Activated CD8-positive, alpha-beta T cell treated with anti-CD3 and anti-CD28 coated beads for 36 hours (primary cell): ENCODE measurements around the gene DHRSX. TPM values are rescaled to one million over a fixed set of nuclear protein-coding genes. Genes with fewer than 3 reads are reported as not detected.
"Not testable (repeated sequence)": the region's sequence is repeated elsewhere in the genome, so short reads cannot be mapped to it uniquely, and the experiment has no call there.

Experiments used
- ATAC-seq: fragments of 200-7000 bp; cut with Tn5 transposase; one replicate; pipeline ENCODE4 v1.10.0; 2021; ENCODE audit warnings: mild to moderate bottlenecking, moderate library complexity
- CTCF ChIA-PET: fragments of 350-600 bp; sonication (Branson Sonifier 250); formaldehyde crosslinking; loops from one replicate; lab custom pipeline; 2021; ENCODE audit warnings: antibody characterized with exemption; lab: Charles Lee
- POLR2A ChIA-PET: fragments of 350-600 bp; sonication (Branson Sonifier 250); formaldehyde crosslinking; loops from one replicate; lab custom pipeline; 2021; ENCODE audit warnings: antibody characterized with exemption; lab: Charles Lee
- DNase-seq: peaks from one replicate; pipeline ENCODE4 v3.0.0-alpha.2; 2020
- H3K27ac Mint-ChIP-seq: one replicate; pipeline ENCODE4 v1.8.0; 2021; ENCODE audit warnings: mild to moderate bottlenecking, mixed read lengths
- H3K27me3 Mint-ChIP-seq: one replicate; pipeline ENCODE4 v1.8.0; 2021; ENCODE audit warnings: mixed read lengths
- H3K36me3 Mint-ChIP-seq: one replicate; pipeline ENCODE4 v1.8.0; 2021; ENCODE audit warnings: low read depth, mixed read lengths
- H3K4me1 Mint-ChIP-seq: one replicate; pipeline ENCODE4 v1.8.0; 2021; ENCODE audit warnings: low read depth, mixed read lengths
- H3K4me3 Mint-ChIP-seq: one replicate; pipeline ENCODE4 v1.8.0; 2021; ENCODE audit warnings: mild to moderate bottlenecking, moderate library complexity, mixed read lengths
- H3K9me3 Mint-ChIP-seq: one replicate; pipeline ENCODE4 v1.8.0; 2021; ENCODE audit warnings: mixed read lengths
- intact Hi-C: fragments of 100-400 bp; cut with micrococcal nuclease; formaldehyde crosslinking; loops from one replicate; pipeline ENCODE4 v1.10.0; 2022
- total RNA-seq, 2 experiments: library from RNA; stranded (reverse); gene quantifications; one replicate each; pipeline ENCODE4 v1.2.3, GENCODE V29; 2021
- TF ChIP-seq, protein P1 (sequence below): fragments of 200-600 bp; IDR thresholded peaks from one replicate; pipeline ENCODE4 v1.8.0; 2022; ENCODE audit warnings: antibody characterized with exemption, mild to moderate bottlenecking

DHRSX gene
- total RNA-seq, 2 experiments from 2014 or later: 19.7 to 22.0 TPM

DNA sequence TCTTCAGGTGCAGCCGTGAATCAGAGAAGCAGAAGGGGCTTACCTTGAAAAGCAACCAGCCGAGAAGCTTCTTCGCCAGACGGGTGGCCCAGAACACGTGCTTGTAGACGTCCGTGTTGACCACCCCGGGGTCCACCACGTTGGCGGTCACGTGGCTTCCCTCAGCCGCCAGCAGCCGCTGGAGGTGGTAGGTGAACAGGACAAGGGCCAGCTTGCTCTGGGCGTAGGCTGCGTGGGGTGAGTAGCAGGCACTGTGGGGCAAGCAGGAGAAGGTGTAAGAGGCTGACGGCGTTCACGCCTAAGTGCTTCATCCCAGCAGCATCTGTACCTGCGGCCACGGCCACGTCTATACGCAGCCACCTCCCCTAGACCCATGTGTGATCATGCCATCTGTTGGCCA is 257.8 kb downstream of the DHRSX start:
- Mint-ChIP-seq H3K9me3 (peaks cover 16% of the 10 kb centered on the region), H3K4me1 (no peaks in the 10 kb centered on the region), H3K27ac (no peak overlapping the region), H3K27me3 (no peaks in the 10 kb centered on the region), H3K36me3 (peaks cover 46% of the 10 kb centered on the region), H3K4me3 (no peak overlapping the region)
- ChIA-PET POLR2A (no interaction called here), CTCF (no interaction called here)
- no peak for DNase-seq
- TF ChIP-seq, protein P1, sequence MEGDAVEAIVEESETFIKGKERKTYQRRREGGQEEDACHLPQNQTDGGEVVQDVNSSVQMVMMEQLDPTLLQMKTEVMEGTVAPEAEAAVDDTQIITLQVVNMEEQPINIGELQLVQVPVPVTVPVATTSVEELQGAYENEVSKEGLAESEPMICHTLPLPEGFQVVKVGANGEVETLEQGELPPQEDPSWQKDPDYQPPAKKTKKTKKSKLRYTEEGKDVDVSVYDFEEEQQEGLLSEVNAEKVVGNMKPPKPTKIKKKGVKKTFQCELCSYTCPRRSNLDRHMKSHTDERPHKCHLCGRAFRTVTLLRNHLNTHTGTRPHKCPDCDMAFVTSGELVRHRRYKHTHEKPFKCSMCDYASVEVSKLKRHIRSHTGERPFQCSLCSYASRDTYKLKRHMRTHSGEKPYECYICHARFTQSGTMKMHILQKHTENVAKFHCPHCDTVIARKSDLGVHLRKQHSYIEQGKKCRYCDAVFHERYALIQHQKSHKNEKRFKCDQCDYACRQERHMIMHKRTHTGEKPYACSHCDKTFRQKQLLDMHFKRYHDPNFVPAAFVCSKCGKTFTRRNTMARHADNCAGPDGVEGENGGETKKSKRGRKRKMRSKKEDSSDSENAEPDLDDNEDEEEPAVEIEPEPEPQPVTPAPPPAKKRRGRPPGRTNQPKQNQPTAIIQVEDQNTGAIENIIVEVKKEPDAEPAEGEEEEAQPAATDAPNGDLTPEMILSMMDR: no peak
- intact Hi-C loops: no loop called here
- ATAC-seq: no peak

GRCh38 chrX:2242326-2242725 is 258.4 kb downstream of the DHRSX start:
- TF ChIP-seq, protein P1: no peak
- peaks cover 16% of the 10 kb centered on the region for H3K9me3 Mint-ChIP-seq
- ChIA-PET CTCF (no interaction called here), POLR2A (no interaction called here)
- intact Hi-C loops: no loop called here
- H3K4me1 Mint-ChIP-seq: no peaks in the 10 kb centered on the region
- H3K27me3 Mint-ChIP-seq: no peaks in the 10 kb centered on the region
- DNase-seq: no peak
- H3K36me3 Mint-ChIP-seq: peaks cover 50% of the 10 kb centered on the region
- ATAC-seq: no peak
- H3K4me3 Mint-ChIP-seq: no peak overlapping the region
- H3K27ac Mint-ChIP-seq: no peak overlapping the region

- H3K27me3 Mint-ChIP-seq, H3K4me3 Mint-ChIP-seq, H3K4me1 Mint-ChIP-seq, H3K27ac Mint-ChIP-seq, DNase-seq, intact Hi-C loops, CTCF ChIA-PET, POLR2A ChIA-PET, ATAC-seq: not testable (repeated sequence)
- peaks cover 53% of the 10 kb centered on the region for H3K36me3 Mint-ChIP-seq
- H3K9me3 Mint-ChIP-seq: peaks cover 16% of the 10 kb centered on the region
Measured at GRCh38 chrX:2241496-2241895, 259.3 kb downstream of the DHRSX start.

DNA sequence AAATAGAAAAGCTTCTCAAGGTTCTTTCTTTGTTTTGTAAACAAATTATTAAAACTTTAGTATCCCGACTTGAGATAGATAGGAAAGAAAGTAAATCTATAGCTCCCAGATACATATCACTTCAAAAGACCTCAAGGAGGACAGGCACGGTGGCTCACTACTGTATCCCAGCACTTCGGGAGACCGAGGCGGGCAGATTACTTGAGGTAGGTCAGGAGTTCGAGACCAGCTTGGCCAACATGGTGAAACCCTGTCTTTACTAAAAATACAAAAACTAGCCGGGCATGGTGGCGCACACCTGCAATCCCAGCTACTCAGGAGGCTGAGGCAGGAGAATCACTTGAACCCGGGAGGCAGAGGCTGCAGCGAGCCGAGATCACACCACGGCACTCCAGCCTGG is 260.0 kb downstream of the DHRSX start:
- H3K27ac Mint-ChIP-seq, CTCF ChIA-PET, H3K4me3 Mint-ChIP-seq, intact Hi-C loops, DNase-seq, POLR2A ChIA-PET, H3K4me1 Mint-ChIP-seq, H3K27me3 Mint-ChIP-seq, ATAC-seq: not testable (repeated sequence)
- Mint-ChIP-seq H3K9me3 (peaks cover 16% of the 10 kb centered on the region), H3K36me3 (peaks cover 53% of the 10 kb centered on the region)

- Mint-ChIP-seq H3K4me3 (no peak overlapping the region), H3K27ac (no peak overlapping the region), H3K36me3 (peaks cover 50% of the 10 kb centered on the region), H3K27me3 (no peaks in the 10 kb centered on the region), H3K4me1 (peaks cover 4% of the 10 kb centered on the region), H3K9me3 (peaks cover 11% of the 10 kb centered on the region)
- ATAC-seq (no peak), DNase-seq (no peak)
- ChIA-PET CTCF (no interaction called here), POLR2A (no interaction called here)
- TF ChIP-seq, protein P1: no peak
- intact Hi-C loops: no loop called here
Measured at GRCh38 chrX:2237976-2238375, 262.8 kb downstream of the DHRSX start.

DNA sequence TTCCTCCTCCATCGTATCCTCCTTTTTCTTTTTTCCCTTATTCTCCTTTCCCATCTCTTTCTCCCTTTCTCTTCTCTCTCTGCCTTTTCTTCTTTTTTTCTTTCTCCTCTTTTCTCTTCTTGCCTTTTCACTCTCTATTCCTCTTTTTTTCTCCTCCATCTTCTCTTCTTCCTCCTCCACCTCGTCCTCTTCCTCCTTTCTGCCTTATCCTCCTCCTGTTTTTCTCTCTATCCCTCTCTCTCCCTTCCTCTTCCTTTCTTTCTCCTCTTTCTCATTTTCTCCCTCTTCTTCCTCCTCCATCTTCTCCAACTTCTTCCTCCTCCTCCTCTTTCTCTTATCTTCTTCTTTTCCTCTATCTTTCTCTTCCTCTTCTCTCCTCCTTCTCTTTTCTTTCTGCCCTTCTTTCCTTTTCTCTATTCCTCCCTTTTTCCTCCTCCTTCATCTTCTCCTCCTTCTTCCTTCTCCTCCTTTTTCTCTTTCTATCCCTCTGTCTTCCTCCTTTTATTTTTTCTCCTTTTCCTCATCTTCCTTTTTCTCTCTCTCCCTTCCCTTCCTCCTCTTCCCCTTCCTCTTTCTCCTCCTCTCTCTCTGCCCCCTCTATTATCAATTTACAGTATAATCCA is 269.1 kb downstream of the DHRSX start:
- H3K27ac Mint-ChIP-seq: no peak overlapping the region
- CTCF ChIA-PET: no interaction called here
- TF ChIP-seq, protein P1: no peak
- intact Hi-C loops: no loop called here
- H3K4me3 Mint-ChIP-seq: no peak overlapping the region
- H3K9me3 Mint-ChIP-seq: peaks cover 25% of the 10 kb centered on the region
- H3K36me3 Mint-ChIP-seq: peaks cover 29% of the 10 kb centered on the region
- no peak for DNase-seq
- H3K4me1 Mint-ChIP-seq: peaks cover 4% of the 10 kb centered on the region
- no peak for ATAC-seq
- no peaks in the 10 kb centered on the region for H3K27me3 Mint-ChIP-seq
- POLR2A ChIA-PET: no interaction called here
